ENCODE measurements around the gene IQUB.
A peak's percentile ranks its signal among the peaks of the same experiment; 100 is the strongest.
"Not testable (repeated sequence)": the region's sequence is repeated elsewhere in the genome, so short reads cannot be mapped to it uniquely, and the experiment has no call there.

The IQUB gene

GRCh38 chr7:123569352-123570010 lies 35.1 kb upstream of the IQUB start:
- peak; percentile 14 for FAIRE-seq

GRCh38 chr7:123562121-123562520 lies 27.7 kb upstream of the IQUB start:
- FAIRE-seq (no peak), DNase-seq (ENCODE audit: insufficient read length) (no peak)
- no peak for TF ChIP-seq POLR2AphosphoS5 (IDR thresholded peaks at IDR 0.05; ENCODE audit: low read depth, low read length)
- TF ChIP-seq POLR2A (IDR thresholded peaks at IDR 0.05; ENCODE audit: low read depth, low read length), result no peak
- TF ChIP-seq TAF1 (IDR thresholded peaks at IDR 0.05; ENCODE audit: borderline replicate concordance, low read depth, low read length), result no peak

More at GRCh38 chr7:123569352-123570010, 35.1 kb upstream of the IQUB start:
- TF ChIP-seq POLR2AphosphoS5 (IDR thresholded peaks at IDR 0.05; ENCODE audit: low read depth, low read length) (no peak), POLR2A (IDR thresholded peaks at IDR 0.05; ENCODE audit: low read depth, low read length) (no peak), TAF1 (IDR thresholded peaks at IDR 0.05; ENCODE audit: borderline replicate concordance, low read depth, low read length) (no peak)
- DNase-seq (ENCODE audit: insufficient read length), result no peak

GRCh38 chr7:123558289-123558874 lies 24.0 kb upstream of the IQUB start:
- DNase-seq (ENCODE audit: insufficient read length) (no peak), FAIRE-seq (no peak)
- TF ChIP-seq POLR2AphosphoS5 (IDR thresholded peaks at IDR 0.05; ENCODE audit: low read depth, low read length) (no peak), TAF1 (IDR thresholded peaks at IDR 0.05; ENCODE audit: borderline replicate concordance, low read depth, low read length) (no peak), POLR2A (IDR thresholded peaks at IDR 0.05; ENCODE audit: low read depth, low read length) (no peak)

- FAIRE-seq (peak; percentile 97), DNase-seq (ENCODE audit: insufficient read length) (peak; percentile 30)
- TF ChIP-seq POLR2A (IDR thresholded peaks at IDR 0.05; ENCODE audit: low read depth, low read length) (peak; percentile 76), TAF1 (IDR thresholded peaks at IDR 0.05; ENCODE audit: borderline replicate concordance, low read depth, low read length) (peak; percentile 30; the same call in 1 of the 2 replicates), POLR2AphosphoS5 (IDR thresholded peaks at IDR 0.05; ENCODE audit: low read depth, low read length) (peak; percentile 59)
Measured at GRCh38 chr7:123557398-123558288, 23.2 kb upstream of the IQUB start, which contains the start of gene NDUFA5. TSS of gene NDUFA5 (minus strand) at chr7:123557818. CDS start at chr7:123557795, 23 bp downstream.

- TF ChIP-seq POLR2A (IDR thresholded peaks at IDR 0.05; ENCODE audit: low read depth, low read length) (no peak), TAF1 (IDR thresholded peaks at IDR 0.05; ENCODE audit: borderline replicate concordance, low read depth, low read length) (no peak), POLR2AphosphoS5 (IDR thresholded peaks at IDR 0.05; ENCODE audit: low read depth, low read length) (no peak)
- no peak for DNase-seq (ENCODE audit: insufficient read length)
- no peak for FAIRE-seq
Measured at GRCh38 chr7:123557016-123557397, 22.6 kb upstream of the IQUB start.

- TF ChIP-seq POLR2A (IDR thresholded peaks at IDR 0.05; ENCODE audit: low read depth, low read length), result no peak
- TF ChIP-seq TAF1 (IDR thresholded peaks at IDR 0.05; ENCODE audit: borderline replicate concordance, low read depth, low read length), result no peak
- no peak for TF ChIP-seq POLR2AphosphoS5 (IDR thresholded peaks at IDR 0.05; ENCODE audit: low read depth, low read length)
- DNase-seq (ENCODE audit: insufficient read length) (no peak), FAIRE-seq (no peak)
Measured at GRCh38 chr7:123555484-123555883, 21.1 kb upstream of the IQUB start.

- FAIRE-seq (no peak), DNase-seq (ENCODE audit: insufficient read length) (no peak)
- TF ChIP-seq TAF1 (IDR thresholded peaks at IDR 0.05; ENCODE audit: borderline replicate concordance, low read depth, low read length) (no peak), POLR2AphosphoS5 (IDR thresholded peaks at IDR 0.05; ENCODE audit: low read depth, low read length) (no peak), POLR2A (IDR thresholded peaks at IDR 0.05; ENCODE audit: low read depth, low read length) (no peak)
Measured at GRCh38 chr7:123553159-123553558, 18.8 kb upstream of the IQUB start.

GRCh38 chr7:123552641-123553040 lies 18.2 kb upstream of the IQUB start:
- TF ChIP-seq TAF1 (IDR thresholded peaks at IDR 0.05; ENCODE audit: borderline replicate concordance, low read depth, low read length) (no peak), POLR2A (IDR thresholded peaks at IDR 0.05; ENCODE audit: low read depth, low read length) (no peak), POLR2AphosphoS5 (IDR thresholded peaks at IDR 0.05; ENCODE audit: low read depth, low read length) (no peak)
- DNase-seq (ENCODE audit: insufficient read length) (no peak), FAIRE-seq (no peak)

- not testable (repeated sequence) for FAIRE-seq; DNase-seq (ENCODE audit: insufficient read length)
Measured at GRCh38 chr7:123552134-123552533, 17.7 kb upstream of the IQUB start.

- DNase-seq (ENCODE audit: insufficient read length) (no peak), FAIRE-seq (no peak)
- TF ChIP-seq POLR2AphosphoS5 (IDR thresholded peaks at IDR 0.05; ENCODE audit: low read depth, low read length) (no peak), POLR2A (IDR thresholded peaks at IDR 0.05; ENCODE audit: low read depth, low read length) (no peak), TAF1 (IDR thresholded peaks at IDR 0.05; ENCODE audit: borderline replicate concordance, low read depth, low read length) (no peak)
Measured at GRCh38 chr7:123548406-123548805, 14.0 kb upstream of the IQUB start.

- no peak for FAIRE-seq
- TF ChIP-seq TAF1 (IDR thresholded peaks at IDR 0.05; ENCODE audit: borderline replicate concordance, low read depth, low read length) (no peak), POLR2A (IDR thresholded peaks at IDR 0.05; ENCODE audit: low read depth, low read length) (no peak), POLR2AphosphoS5 (IDR thresholded peaks at IDR 0.05; ENCODE audit: low read depth, low read length) (no peak)
- DNase-seq (ENCODE audit: insufficient read length), result no peak
Measured at GRCh38 chr7:123539871-123540270, 5.5 kb upstream of the IQUB start.
